ENCODE data around the gene MIEN1. TPM values are rescaled to one million over a fixed set of nuclear protein-coding genes. Genes with fewer than 3 reads are reported as not detected.

Gene MIEN1
- total RNA-seq, 4 donors from 2014 or later, result 47.0 to 57.3 (median 52.7) TPM

GRCh38 chr17:39742856-39743436 is 12.6 kb upstream of the MIEN1 start:
- TF ChIP-seq POLR2AphosphoS5 (IDR thresholded peaks at IDR 0.05), result no peak
- no peak for TF ChIP-seq EP300 (IDR thresholded peaks at IDR 0.05)
- TF ChIP-seq POLR2A (IDR thresholded peaks at IDR 0.05; ENCODE audit: low read depth), result no peak
- TF ChIP-seq, protein P1, sequence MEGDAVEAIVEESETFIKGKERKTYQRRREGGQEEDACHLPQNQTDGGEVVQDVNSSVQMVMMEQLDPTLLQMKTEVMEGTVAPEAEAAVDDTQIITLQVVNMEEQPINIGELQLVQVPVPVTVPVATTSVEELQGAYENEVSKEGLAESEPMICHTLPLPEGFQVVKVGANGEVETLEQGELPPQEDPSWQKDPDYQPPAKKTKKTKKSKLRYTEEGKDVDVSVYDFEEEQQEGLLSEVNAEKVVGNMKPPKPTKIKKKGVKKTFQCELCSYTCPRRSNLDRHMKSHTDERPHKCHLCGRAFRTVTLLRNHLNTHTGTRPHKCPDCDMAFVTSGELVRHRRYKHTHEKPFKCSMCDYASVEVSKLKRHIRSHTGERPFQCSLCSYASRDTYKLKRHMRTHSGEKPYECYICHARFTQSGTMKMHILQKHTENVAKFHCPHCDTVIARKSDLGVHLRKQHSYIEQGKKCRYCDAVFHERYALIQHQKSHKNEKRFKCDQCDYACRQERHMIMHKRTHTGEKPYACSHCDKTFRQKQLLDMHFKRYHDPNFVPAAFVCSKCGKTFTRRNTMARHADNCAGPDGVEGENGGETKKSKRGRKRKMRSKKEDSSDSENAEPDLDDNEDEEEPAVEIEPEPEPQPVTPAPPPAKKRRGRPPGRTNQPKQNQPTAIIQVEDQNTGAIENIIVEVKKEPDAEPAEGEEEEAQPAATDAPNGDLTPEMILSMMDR (IDR thresholded peaks at IDR 0.05), result no peak
- H3K27ac ChIP-seq (replicated peaks in 1 of 4), result no peak overlapping the region
- H3K27me3 ChIP-seq, result peaks cover 4 to 78% (median 28%) of the 10 kb centered on the region in 4 donors
- no peaks in the 10 kb centered on the region for H3K9me3 ChIP-seq
- DNase-seq (ENCODE audit: extremely low spot score), result no peak
- 88% methylated on average over 21 of the region's 21 CpGs for WGBS
- intact Hi-C loops (cut with DNase I), result no loop called here
- no peaks in the 10 kb centered on the region for H3K36me3 ChIP-seq
- H3K4me3 ChIP-seq, result no peak overlapping the region
- peaks cover 25 to 32% (median 27%) of the 10 kb centered on the region in 4 donors for H3K4me1 ChIP-seq

- Histone ChIP-seq H3K4me3 (no peak overlapping the region), H3K27me3 (peaks cover 10 to 84% (median 34%) of the 10 kb centered on the region in 4 donors), H3K36me3 (no peaks in the 10 kb centered on the region), H3K9me3 (no peaks in the 10 kb centered on the region), H3K4me1 (peaks cover 29 to 34% (median 33%) of the 10 kb centered on the region in 4 donors), H3K27ac (replicated peaks in 1 of 4) (no peak overlapping the region)
- DNase-seq (ENCODE audit: extremely low spot score), result no peak
- 79% methylated on average over 18 of the region's 18 CpGs for WGBS
- intact Hi-C loops (cut with DNase I), result no loop called here
- TF ChIP-seq EP300 (IDR thresholded peaks at IDR 0.05) (no peak), POLR2AphosphoS5 (IDR thresholded peaks at IDR 0.05) (no peak), POLR2A (IDR thresholded peaks at IDR 0.05; ENCODE audit: low read depth) (no peak)
- TF ChIP-seq, protein P1 (IDR thresholded peaks at IDR 0.05), result no peak
Observed at GRCh38 chr17:39742126-39742855, 12.0 kb upstream of the MIEN1 start.

- intact Hi-C loops (cut with DNase I), result no loop called here
- no peak for DNase-seq (ENCODE audit: extremely low spot score)
- TF ChIP-seq, protein P1 (IDR thresholded peaks at IDR 0.05), result no peak
- TF ChIP-seq POLR2AphosphoS5 (IDR thresholded peaks at IDR 0.05) (no peak), EP300 (IDR thresholded peaks at IDR 0.05) (no peak), POLR2A (IDR thresholded peaks at IDR 0.05; ENCODE audit: low read depth) (no peak)
- H3K4me1 ChIP-seq, result peaks cover 29 to 34% (median 33%) of the 10 kb centered on the region in 4 donors
- H3K27ac ChIP-seq (replicated peaks in 1 of 4), result no peak overlapping the region
- peaks cover 10 to 97% (median 39%) of the 10 kb centered on the region in 4 donors for H3K27me3 ChIP-seq
- H3K36me3 ChIP-seq, result no peaks in the 10 kb centered on the region
- 67% methylated on average over 10 of the region's 16 CpGs for WGBS
- H3K9me3 ChIP-seq, result no peaks in the 10 kb centered on the region
- peak overlapping the region in 1 of 4 donors; percentile 52 for H3K4me3 ChIP-seq
Observed at GRCh38 chr17:39740357-39741111, 10.2 kb upstream of the MIEN1 start.

GRCh38 chr17:39739885-39740356 is 9.6 kb upstream of the MIEN1 start:
- Histone ChIP-seq H3K4me1 (peaks cover 29 to 34% (median 33%) of the 10 kb centered on the region in 4 donors), H3K9me3 (no peaks in the 10 kb centered on the region), H3K4me3 (peak overlapping the region; percentile 34 to 52 (median 38)), H3K27me3 (peaks cover 10 to 97% (median 39%) of the 10 kb centered on the region in 4 donors), H3K27ac (replicated peaks in 1 of 4) (peak overlapping the region in 1 of 4 donors; percentile 24), H3K36me3 (no peaks in the 10 kb centered on the region)
- intact Hi-C loops (cut with DNase I), result no loop called here
- 43% methylated on average over 8 of the region's 9 CpGs for WGBS
- TF ChIP-seq EP300 (IDR thresholded peaks at IDR 0.05) (no peak), POLR2AphosphoS5 (IDR thresholded peaks at IDR 0.05) (no peak), POLR2A (IDR thresholded peaks at IDR 0.05; ENCODE audit: low read depth) (no peak)
- TF ChIP-seq, protein P1 (IDR thresholded peaks at IDR 0.05), result no peak
- DNase-seq (ENCODE audit: extremely low spot score), result no peak

Data from esophagus muscularis mucosa (tissue), 4 donors.